Astrocyte (in vitro differentiated cells and primary cell): ENCODE measurements around the gene TRPM2.

Experiments
- CTCF ChIP-seq: IDR thresholded peaks from 2 replicates; pipeline ENCODE4 v1.5.1; 2011; ENCODE audit warnings: low read depth, mild to moderate bottlenecking, inconsistent platforms, low read length, moderate library complexity; ENCODE audit not compliant: insufficient read depth
- EZH2 ChIP-seq: IDR thresholded peaks from 2 replicates; pipeline ENCODE4 v1.6.1; 2012; ENCODE audit warnings: mild to moderate bottlenecking, low read length, inconsistent platforms; ENCODE audit not compliant: insufficient read depth

GRCh38 chr21:44406953-44407352 lies 53.5 kb downstream of the TRPM2 start:
- TF ChIP-seq CTCF: no peak
- TF ChIP-seq EZH2: no peak
